ENCODE results near the gene CPNE6.

CPNE6 gene

GRCh38 chr14:24054646-24055045 is 16.7 kb upstream of the CPNE6 start:
- DNase-seq (ENCODE audit: low spot score): no peak

- no peak for DNase-seq (ENCODE audit: low spot score)
Measured at GRCh38 chr14:24055971-24056799, 15.2 kb upstream of the CPNE6 start.

- DNase-seq (ENCODE audit: low spot score): no peak
Measured at GRCh38 chr14:24056800-24057184, 14.6 kb upstream of the CPNE6 start.

- no peak for DNase-seq (ENCODE audit: low spot score)
Measured at GRCh38 chr14:24057271-24057670, 14.1 kb upstream of the CPNE6 start.

GRCh38 chr14:24057867-24058259 is 13.5 kb upstream of the CPNE6 start:
- DNase-seq (ENCODE audit: low spot score): no peak

GRCh38 chr14:24058260-24058950 is 13.0 kb upstream of the CPNE6 start:
- DNase-seq (ENCODE audit: low spot score): peak; percentile 56

- DNase-seq (ENCODE audit: low spot score): no peak
Measured at GRCh38 chr14:24058951-24059475, 12.3 kb upstream of the CPNE6 start.

- DNase-seq (ENCODE audit: low spot score): no peak
Measured at GRCh38 chr14:24059841-24060388, 11.4 kb upstream of the CPNE6 start.

- no peak for DNase-seq (ENCODE audit: low spot score)
Measured at GRCh38 chr14:24060443-24060842, 10.9 kb upstream of the CPNE6 start.

GRCh38 chr14:24060984-24061913 is 10.1 kb upstream of the CPNE6 start:
- no peak for DNase-seq (ENCODE audit: low spot score)

- no peak for DNase-seq (ENCODE audit: low spot score)
Measured at GRCh38 chr14:24062216-24062980, 9.0 kb upstream of the CPNE6 start.

- no peak for DNase-seq (ENCODE audit: low spot score)
Measured at GRCh38 chr14:24063263-24063836, 8.0 kb upstream of the CPNE6 start.

GRCh38 chr14:24064091-24064795 is 7.1 kb upstream of the CPNE6 start:
- DNase-seq (ENCODE audit: low spot score): no peak

GRCh38 chr14:24064856-24065255 is 6.5 kb upstream of the CPNE6 start:
- DNase-seq (ENCODE audit: low spot score): no peak

- no peak for DNase-seq (ENCODE audit: low spot score)
Measured at GRCh38 chr14:24065408-24065807, 6.0 kb upstream of the CPNE6 start.

- DNase-seq (ENCODE audit: low spot score): no peak
Measured at GRCh38 chr14:24066496-24067132, 4.7 kb upstream of the CPNE6 start.

- DNase-seq (ENCODE audit: low spot score): no peak
Measured at GRCh38 chr14:24067133-24068082, 4.0 kb upstream of the CPNE6 start.

- DNase-seq (ENCODE audit: low spot score): no peak
Measured at GRCh38 chr14:24068711-24069410, 2.5 kb upstream of the CPNE6 start.
